ENCODE results near the gene YIPF4. TPM values are rescaled to one million over a fixed set of nuclear protein-coding genes. Genes with fewer than 3 reads are reported as not detected.

The YIPF4 gene
- 13.5 and 22.4 TPM in 2 replicates for total RNA-seq

GRCh38 chr2:32277674-32278477, at the start of gene YIPF4:
Gene YIPF4, plus strand, starts transcription at chr2:32277904. Its CDS starts 252 bp downstream, at chr2:32278156.

GRCh38 chr2:32264422-32265105, 13.1 kb upstream of the YIPF4 start, which contains the start of gene NLRC4:
Gene NLRC4, minus strand, starts transcription at chr2:32264886. Its CDS starts 8,111 bp downstream, at chr2:32256775.

GRCh38 chr2:32356681-32357317, 79.1 kb downstream of the YIPF4 start, which contains the start of gene BIRC6:
Gene BIRC6, plus strand, starts transcription at chr2:32357023. Its CDS starts 139 bp downstream, at chr2:32357162.

Other genes starting within 250 kb of the YIPF4 start
- gene DPY30, start 238.1 kb upstream of the YIPF4 start, total RNA-seq, result 87.8 and 95.8 TPM in 2 replicates
- gene SPAST, start 214.3 kb upstream of the YIPF4 start, total RNA-seq, result 14.3 and 18.9 TPM in 2 replicates
- 16.4 and 16.7 TPM in 2 replicates for gene SLC30A6, start 112.0 kb upstream of the YIPF4 start, total RNA-seq
- not detected in 2 replicates for gene NLRC4, start 13.0 kb upstream of the YIPF4 start, total RNA-seq
- gene BIRC6, start 79.1 kb downstream of the YIPF4 start, total RNA-seq, result 59.0 and 65.1 TPM in 2 replicates